ENCODE measurements around the gene NCBP1. TPM values are rescaled to one million over a fixed set of nuclear protein-coding genes. Genes with fewer than 3 reads are reported as not detected.

The NCBP1 gene
- total RNA-seq, 1 donor from 2014 or later, result 44.0 TPM

DNA sequence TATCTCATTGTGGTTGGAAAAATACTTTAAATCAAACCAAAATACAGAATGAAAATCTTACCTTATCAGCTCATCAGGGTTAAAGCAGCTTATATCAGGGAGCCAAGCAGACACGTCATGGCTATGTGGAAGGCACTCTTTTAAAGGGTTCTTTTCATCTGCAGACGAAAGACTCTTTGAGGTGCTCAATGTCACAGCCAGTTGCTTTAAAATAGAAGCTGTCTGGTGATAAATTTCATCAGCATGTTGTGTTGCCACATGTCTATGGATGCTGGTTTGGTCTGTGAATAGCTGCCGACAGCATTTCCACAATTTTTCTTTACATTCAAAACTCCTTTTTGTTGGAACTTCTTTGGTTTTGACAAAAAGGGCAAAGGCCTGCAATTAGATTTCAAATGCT is 8.0 kb upstream of the NCBP1 start:
- intact Hi-C loops (cut with micrococcal nuclease), result no loop called here

DNA sequence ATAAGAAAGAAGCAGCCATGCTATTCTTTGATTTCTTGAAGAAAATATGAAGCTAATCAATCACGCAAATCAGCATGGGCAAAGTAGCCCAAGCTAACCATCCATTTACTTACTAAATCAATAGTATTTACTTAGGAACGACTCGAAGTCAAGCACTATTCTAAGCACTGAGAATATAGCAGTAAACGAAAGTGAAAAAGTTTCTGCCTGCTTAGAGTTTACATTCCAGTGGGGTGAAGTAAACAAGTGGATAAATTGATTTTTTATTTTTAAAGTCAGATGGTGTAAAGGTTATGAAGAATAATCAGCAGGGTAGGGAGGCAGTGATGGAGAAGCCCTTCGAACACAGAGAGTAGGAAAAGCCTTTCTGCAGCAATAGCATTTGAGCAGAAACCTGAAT is 6.0 kb upstream of the NCBP1 start:
- intact Hi-C loops (cut with micrococcal nuclease), result no loop called here

DNA sequence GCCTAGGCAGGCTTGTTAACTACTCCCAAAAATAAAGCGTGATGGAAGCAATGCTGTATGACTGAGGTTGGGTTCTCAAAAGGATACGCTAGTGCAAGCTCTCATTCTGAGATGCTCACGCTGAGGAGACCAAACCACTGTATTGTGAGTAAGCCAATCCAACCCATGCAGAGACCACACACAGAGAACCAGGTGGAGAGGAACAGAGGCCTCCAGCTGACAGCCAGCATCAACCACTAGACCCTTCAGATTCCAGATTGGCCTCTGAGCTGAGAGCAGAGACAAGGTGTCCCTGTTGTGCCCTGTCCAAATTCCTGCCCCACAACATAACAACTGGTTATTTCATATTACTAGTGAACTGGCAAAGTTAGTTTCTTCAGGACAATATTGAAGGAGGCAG is 5.0 kb upstream of the NCBP1 start:
- intact Hi-C loops (cut with micrococcal nuclease), result no loop called here

DNA sequence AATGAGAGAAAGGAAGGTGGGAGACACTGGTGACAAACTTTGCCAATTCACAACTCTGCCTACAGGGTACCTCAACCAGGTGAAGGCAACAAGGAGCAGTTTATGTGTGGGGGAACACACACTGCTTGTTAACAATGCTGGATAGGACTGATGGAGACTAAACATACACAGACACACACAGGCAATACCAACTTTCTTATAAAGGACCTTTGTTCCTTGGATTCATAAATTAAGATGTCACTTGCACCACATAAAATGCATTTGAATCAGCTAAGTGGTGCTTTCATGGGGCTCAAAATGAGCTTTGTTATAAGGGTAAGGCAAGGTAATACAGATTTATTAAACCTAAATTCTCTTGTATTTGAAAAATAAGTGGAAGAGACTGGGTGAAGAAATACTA is 4.5 kb upstream of the NCBP1 start:
- intact Hi-C loops (cut with micrococcal nuclease), result no loop called here

DNA sequence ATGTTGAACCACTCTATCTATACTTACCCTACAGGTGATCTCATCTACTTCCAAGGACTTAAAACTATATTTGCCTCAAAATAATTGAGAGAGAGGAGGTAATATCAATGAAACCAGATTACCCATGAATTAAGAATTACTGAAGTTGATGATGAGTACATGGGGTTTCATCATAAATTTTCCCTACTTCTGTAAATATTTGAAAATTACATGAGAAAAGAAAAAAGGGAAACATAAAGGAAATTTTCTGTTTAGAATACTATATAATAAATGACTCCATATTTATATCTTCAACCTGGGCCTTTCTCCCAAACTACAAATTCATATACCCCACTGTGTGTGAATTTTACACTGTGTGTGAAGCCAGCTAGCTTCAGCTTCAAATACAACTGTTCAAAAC is 3.0 kb upstream of the NCBP1 start:
- intact Hi-C loops (cut with micrococcal nuclease), result loop anchor here (5.0 kb wide), 2 partner anchors 172 to 427 kb away; partner anchors contain the start of gene NANS

DNA sequence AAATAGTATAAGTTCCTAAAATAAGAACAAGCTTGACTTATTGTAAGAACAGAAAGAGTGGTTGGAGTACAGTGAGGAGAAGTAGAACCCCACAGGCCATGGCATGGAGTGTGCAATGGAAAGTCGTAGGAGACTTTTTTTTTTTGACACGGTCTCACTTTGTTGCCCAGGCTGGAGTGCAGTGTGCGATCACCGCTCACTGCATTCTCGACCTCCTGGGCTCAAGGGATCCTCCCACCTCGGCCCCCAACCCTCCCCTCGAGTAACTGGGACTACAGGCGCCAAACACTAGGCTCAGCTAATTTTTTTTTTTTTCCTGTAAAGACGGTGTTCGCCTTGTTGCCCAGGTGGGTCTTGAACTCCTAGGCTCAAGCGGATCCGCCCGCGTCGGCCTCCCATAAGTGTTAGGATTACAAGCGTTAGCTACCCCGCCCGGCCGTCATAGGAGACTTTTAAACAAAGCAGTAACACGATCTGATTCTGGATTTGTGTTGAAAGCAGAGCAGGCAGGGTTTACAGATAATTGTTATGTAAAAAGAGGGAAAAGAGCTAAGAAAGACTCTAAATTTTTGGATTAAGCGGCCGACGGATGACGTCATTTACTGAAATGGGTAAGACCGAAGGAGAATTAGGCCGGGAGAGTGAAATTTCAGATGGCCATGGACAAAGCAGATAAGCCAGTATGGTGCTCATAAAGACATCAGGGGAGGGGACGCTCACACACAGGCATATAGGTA is 1.2 kb upstream of the NCBP1 start:
- intact Hi-C loops (cut with micrococcal nuclease), result loop anchor here (2.0 to 5.0 kb wide), 6 partner anchors 18 to 854 kb away; partner anchors contain the start of genes ANP32B, NANS and ZNF510

DNA sequence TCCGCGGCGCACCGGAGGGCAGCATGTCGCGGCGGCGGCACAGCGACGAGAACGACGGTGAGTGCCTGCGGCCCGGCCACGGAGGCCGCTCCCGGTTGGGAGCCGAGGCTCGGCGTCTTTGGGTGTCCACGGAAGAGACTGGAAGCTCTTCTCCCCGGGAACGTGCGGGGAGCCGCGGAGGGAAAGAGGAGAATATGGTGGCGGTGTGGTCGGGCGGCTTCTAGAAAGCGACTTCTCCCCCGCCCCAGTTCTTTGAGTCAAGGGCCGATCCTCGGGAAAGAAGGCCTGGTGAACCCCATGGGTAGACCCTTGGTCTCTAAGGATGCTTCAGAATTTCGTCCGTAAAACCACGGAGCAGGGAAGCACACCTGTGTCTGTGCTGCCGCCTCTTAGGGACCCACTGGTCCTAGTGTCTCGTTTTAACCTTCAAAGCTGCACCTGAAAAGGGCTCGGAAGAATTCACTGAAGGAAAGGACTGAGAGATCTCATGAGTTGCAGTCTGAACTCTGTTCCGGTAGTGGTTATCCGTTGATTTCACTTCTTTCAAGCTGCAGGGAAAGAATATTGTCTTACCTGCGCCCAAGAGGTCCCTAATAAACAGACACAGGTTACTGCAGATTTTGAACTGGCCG is 354 bp downstream of the NCBP1 start:
- intact Hi-C loops (cut with micrococcal nuclease), result loop anchor here (1.0 to 5.0 kb wide), 11 partner anchors 19 to 1216 kb away; partner anchors contain the start of genes ANP32B, NANS, TBC1D2 and TRMO

DNA sequence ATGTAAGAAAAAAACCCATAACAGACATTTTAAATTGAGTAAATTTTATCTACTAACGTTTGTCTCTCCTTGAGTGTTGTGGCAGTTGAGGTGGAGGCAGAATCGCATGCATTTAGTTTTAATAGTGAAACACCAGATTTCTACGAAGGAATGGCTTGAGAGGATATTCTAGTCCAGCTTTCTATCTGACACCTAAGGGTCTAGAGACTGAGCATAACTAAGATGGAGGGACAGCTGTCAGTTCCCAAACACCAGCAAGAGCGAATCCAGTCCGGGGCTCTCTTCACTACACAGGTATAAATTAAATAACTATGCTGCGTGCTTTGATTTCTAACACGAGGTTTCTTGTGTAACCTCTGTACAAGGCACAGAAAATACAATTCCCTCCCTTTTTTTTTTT is 1.4 kb downstream of the NCBP1 start:
- intact Hi-C loops (cut with micrococcal nuclease), result no loop called here

DNA sequence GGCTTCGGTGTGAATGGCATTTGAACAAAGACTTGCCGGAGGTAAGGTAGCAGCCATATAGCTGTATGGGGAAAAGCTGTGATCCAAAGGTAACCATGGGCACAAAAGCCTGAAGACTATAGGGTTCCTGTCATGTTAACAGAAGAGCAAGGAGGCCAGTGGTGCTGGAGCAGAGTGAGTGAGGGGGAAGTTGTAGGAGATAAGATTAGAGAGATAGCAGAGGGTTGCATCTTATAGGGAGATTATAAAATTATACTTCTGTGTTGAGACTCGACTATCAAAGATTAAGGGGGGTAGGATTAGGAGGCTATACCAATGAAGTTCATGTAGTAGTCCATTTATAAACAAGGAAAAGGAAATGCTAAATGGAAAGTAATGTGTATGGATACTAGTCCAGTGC is 3.3 kb downstream of the NCBP1 start:
- intact Hi-C loops (cut with micrococcal nuclease), result no loop called here

DNA sequence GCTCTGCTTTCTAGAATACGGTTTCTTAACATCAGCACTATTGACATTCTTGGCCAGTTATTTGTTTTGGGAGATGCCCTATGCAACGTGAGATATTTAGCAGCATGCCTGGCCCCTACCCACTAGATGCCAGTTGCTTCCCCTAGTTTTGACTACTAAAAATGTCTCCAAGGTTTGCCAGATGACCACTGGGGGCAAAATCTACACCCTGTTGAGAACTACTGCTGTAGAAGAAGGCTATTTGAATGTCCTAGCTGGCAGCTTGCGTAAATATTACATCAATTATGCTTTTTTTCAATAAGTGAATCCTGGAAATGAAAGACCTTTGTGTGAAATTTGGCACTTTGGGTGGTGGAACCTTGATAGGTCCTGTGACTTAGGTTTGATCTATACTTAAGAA is 5.0 kb downstream of the NCBP1 start:
- intact Hi-C loops (cut with micrococcal nuclease), result no loop called here

DNA sequence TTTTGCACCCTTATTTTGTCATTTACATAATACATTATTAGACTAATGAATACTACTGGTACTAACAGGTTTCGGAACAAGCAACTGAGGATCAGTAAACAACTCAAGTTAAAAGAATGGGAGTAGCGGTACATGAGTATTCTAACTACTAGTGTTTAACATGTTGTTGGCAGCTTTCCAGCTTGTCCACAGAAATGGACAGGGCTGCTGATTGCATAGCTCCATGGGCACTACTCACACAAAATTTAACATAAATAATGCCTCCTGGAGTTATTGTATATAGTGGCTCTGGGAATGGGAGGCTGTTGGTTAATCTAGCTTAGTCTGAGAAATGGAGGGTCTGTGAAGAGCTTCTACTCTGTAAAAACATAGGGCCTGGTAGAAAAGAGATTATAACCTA is 6.7 kb downstream of the NCBP1 start:
- intact Hi-C loops (cut with micrococcal nuclease), result no loop called here

DNA sequence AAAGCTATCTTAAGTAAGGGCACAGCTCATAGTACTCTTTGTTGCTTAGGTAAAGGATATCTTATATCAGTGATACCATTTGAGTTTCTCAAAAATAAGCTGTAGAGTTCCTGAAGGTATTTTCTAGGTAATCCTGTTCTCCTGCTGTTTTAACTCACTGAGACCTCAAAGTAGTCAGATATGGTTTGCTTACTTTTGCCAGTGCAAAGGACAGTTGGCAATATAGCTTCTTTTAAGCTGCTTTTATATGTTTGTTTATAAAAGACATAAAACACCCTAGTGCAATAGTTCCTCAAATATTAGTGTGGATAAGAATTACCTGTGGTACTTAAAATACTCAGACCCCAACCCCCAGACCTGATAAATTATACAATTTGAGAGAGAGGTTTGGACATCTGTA is 12.1 kb downstream of the NCBP1 start:
- intact Hi-C loops (cut with micrococcal nuclease), result no loop called here

DNA sequence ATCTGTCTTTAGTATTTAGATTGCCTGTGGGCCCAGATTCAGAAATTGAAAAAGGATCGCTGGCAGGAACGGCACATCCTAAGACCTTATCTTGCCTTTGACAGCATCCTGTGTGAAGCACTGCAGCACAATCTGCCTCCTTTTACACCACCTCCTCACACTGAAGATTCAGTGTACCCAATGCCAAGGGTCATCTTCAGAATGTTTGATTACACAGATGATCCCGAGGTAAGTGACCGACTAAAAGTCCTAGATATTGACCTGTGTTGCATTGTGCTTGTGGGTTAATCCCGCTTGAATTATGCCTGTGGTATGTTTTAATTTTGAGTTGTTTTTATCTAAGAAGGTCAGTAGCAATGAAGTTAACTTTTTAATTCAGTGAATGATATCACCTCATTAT is 14.4 kb downstream of the NCBP1 start:
- intact Hi-C loops (cut with micrococcal nuclease), result no loop called here

DNA sequence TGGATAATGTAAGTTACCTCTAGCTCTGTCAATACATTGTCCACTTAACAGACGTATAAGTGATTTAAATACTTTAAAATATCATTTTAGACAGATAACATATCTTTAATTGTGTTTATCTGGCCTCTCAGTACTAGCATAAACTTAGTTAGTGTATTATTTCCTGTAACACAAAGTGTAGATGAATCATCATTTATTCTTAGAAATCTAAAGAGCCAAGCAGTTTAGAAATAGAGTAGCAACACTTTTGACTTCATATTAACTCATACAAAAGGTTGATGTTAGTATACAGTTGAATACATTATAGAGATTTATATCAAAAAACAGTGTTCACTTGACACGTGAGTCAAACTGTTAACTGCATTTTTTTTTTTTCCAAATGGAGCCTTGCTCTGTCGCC is 18.0 kb downstream of the NCBP1 start:
- intact Hi-C loops (cut with micrococcal nuclease), result no loop called here

DNA sequence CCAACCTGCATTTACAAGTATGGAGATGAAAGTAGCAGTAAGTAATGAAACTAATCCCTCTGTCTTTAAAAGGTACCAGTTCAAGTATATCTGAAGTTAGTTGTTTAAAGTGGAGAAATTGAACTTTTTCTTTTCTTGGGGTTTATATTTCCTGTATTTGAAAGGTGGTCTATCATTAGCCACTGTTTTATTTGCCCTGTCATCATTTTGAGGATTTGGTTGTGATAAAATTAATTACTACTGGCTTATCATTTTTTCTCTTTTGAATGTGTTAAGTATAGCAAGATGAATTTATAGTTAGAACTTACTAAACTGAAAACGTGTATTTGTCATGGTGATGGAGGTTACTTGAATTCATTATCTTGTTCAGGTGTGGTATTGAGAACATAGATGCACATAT is 25.1 kb downstream of the NCBP1 start:
- intact Hi-C loops (cut with micrococcal nuclease), result no loop called here

DNA sequence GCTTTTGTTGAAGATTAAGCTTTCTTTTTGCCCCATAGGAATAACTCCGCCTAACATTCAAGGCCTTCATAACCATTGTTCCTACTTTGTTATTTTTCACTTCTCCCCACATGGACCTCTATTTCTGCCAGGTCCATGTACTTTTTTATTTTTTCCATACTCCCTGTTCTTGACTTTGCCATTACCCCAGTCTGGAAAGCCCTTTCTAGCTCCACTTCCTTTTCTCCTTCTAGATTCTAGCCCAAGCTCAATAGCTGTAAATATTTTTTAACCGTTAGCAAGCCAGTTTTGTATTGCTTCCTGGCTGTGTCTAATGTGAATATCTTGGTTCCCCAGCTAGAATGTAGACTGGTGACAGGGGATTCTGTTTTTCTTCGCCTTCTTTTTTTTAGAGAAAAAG is 26.1 kb downstream of the NCBP1 start:
- intact Hi-C loops (cut with micrococcal nuclease), result no loop called here

DNA sequence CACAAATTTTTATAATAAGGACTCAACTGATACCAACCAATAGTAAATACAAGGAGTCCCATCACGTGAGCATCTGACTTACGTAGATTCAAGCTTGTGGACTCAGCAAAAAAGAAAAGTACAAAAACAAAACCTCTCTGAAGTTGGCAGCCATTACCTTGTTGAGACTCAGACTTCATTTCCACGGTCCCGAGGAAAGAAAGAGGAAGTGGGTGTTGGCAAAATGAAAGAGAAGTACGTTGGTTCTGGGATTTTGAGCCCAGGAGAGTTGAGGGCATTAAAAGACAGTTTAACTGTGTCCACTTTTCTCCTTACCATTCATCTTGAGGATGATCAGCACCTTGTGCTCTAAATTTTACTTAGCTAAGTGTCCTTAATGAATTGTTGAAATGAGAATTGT is 26.7 kb downstream of the NCBP1 start:
- intact Hi-C loops (cut with micrococcal nuclease), result no loop called here

DNA sequence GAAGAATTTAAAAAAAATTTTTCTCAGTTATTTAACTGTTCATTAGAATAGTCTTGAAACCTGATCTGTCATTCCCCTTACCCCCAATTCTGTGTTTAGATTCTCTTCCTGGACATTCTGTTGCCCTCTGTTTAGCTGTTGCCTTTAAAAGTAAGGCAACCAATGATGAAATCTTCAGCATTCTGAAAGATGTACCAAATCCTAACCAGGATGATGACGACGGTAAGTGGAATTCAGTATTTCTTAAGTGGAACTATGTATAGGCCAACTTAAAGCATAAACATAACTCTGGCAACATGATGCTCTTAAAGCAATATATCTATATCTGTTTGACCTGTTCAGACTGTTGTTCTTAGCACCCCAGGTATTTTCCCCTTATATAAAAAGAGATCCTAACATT is 27.2 kb downstream of the NCBP1 start:
- intact Hi-C loops (cut with micrococcal nuclease), result no loop called here

DNA sequence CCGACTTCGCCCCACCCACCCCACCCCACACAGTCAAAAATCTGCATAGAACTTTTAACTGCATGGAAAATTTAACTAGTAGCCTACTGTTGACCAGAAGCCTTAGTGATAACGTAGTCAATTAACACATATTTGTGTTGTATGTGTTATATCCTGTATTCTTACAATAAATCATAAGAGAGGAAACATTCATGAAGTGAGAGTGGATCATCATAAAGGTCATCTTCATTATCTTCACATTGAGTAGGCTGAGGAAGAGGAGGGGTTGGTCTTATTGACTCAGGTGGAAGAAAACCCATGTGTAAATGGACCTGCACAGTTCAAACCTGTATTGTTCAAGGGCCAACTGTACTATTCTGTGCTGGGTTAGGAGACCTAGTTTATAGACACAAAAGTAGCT is 32.1 kb downstream of the NCBP1 start:
- intact Hi-C loops (cut with micrococcal nuclease), result no loop called here

DNA sequence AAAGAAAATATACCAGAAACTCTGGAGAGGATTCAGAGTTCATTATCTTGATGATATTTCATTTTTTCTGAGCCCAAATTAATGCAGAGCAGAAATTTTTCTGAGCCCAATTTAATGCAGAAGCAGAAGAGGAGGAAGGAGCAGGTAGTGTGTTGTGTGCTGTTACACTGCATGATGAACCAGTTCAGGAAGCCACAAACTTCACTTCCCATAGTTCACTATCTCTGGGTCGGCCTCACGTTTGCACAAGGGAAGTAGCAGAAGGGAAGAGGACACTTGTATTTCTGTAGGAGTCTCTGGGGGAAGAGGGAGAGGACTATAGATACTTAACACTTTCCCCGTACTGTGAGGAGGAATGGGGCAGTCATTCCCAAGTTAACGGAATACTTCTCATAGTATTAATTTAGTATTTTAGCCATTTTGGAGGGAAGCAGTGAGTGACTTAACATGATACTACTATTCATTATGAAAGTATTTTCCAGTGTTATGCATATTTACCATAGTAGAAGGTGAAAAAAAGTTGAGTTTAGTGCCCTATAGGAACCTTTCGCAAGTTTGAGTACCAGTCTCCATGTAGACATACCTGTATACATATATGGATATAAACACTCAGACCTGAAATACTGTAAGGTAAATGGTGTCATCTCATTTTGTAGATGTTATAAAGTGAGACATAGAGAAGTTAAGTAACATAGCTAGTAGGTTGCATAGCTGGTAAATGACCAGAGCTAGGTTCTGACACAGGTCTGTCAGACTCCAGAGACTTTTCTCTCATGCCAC is 33.5 kb downstream of the NCBP1 start:
- intact Hi-C loops (cut with micrococcal nuclease), result no loop called here

DNA sequence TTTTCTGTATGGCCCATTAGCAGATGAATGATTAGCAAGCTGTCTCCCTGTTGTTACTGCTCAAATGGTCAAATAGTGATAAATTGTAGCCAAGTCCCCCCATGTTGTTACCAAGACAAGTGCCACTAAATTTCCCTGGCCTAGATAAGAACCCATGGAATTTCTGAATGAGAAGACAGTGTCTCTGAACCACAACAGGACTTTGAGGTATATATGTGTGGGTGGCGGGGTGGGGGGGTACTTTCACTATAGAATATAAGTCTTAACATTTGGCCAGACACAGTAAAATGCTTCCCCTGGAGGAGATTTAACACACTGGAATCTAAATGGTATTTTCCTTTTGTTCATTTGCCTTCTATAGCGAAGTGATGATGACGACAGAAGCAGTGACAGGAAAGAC is 34.9 kb downstream of the NCBP1 start:
- intact Hi-C loops (cut with micrococcal nuclease), result no loop called here

DNA sequence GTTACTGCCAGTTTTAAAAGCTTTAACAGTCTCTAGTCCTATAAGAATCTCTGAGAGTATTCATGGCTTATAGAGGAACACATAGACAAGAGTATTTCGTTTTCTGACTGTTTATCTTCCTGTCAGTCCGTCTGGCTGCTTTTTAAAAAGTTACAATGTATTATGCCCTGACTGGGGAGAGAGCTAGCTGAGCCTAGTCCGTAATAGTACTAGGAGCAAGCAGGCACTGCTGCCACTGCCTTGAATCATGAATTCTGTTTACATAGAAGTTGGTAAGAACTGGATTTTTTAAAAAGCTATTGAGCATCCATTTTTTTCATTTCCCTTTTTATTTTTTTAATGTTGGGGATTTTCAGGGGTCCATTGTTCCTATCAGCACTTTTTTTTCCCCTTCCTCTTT is 37.0 kb downstream of the NCBP1 start:
- intact Hi-C loops (cut with micrococcal nuclease), result no loop called here
